HFF-Myc (cell line): ENCODE measurements around the gene ATP2C1.

Source experiments
- DNase-seq: peaks from one replicate; pipeline ENCODE4 v3.0.0-alpha.2; 2011; ENCODE audit warnings: low read depth; ENCODE audit errors: extremely low read depth
- H3K4me3 ChIP-seq: replicated peaks from 2 replicates; pipeline ENCODE4 v1.5.1; 2011; ENCODE audit warnings: low read depth, mild to moderate bottlenecking, control low read depth, low read length
- CTCF ChIP-seq: IDR thresholded peaks from 2 replicates; pipeline ENCODE4 v1.5.1; 2012; ENCODE audit warnings: mild to moderate bottlenecking, low read depth, low read length, control low read depth; ENCODE audit errors: missing control alignments

Gene ATP2C1

DNA sequence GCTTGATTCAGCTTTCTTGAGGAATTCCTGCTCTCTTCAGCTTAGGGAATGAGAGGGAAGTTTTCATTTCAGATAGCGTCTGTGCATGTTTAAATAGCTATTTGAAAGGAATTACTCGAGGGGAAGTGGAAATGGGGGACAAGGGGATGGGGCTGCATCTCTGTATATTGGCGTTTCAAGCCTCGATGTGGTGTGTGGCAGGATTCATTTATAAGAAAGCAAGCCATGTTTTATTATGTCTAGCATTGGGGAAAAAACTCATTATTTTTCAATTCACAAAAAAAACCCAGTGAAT, 1.0 kb downstream of the ATP2C1 start:
- DNase-seq, result no peak
- no peak for TF ChIP-seq CTCF
- H3K4me3 ChIP-seq, result peak overlapping the region; percentile 64

DNA sequence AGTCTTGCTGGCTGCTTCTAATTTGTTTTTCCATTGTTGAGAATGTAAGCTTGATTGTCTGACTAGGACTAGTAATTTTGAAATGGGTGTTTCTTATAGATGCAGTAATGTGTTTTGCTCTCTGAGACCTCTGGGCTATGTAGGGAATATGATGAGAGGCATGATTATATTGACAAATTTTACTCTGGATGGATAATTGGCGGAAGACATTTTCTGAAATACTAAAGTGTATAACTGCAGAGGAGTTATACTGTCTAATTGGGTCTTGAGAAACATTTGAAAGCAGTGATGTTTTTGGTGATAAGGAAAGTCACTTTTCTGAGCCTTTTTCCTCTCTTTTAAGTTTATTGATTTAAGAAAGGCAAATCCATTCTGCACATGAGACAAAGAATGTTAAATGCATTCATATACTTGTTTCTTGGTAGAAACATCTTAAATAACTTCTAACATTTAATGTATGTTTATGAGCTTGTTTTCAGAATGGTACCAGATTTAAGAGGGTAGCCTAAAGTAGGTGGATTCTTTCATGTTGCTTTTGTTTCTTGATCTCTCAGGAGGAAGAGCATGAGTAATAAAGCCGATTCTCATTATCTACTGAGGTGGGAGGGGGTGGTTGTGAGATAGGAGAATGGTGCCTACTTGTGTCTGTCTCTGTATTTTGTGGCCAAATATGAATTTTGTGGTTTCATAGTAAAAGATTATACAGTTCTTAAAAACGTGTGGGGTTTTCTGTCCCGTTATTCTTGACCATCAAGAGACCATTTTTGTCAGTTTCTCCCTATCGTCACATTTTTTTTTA, 2.0 kb downstream of the ATP2C1 start:
- TF ChIP-seq CTCF, result no peak
- H3K4me3 ChIP-seq, result peak overlapping the region; percentile 64
- no peak for DNase-seq

GRCh38 chr3:130897316-130897715, 3.4 kb downstream of the ATP2C1 start:
- no peak for DNase-seq
- TF ChIP-seq CTCF, result no peak

GRCh38 chr3:130900959-130901358, 7.1 kb downstream of the ATP2C1 start:
- no peak overlapping the region for H3K4me3 ChIP-seq
- no peak for DNase-seq
- no peak for TF ChIP-seq CTCF

More at GRCh38 chr3:130897316-130897715, 3.4 kb downstream of the ATP2C1 start:
- no peak overlapping the region for H3K4me3 ChIP-seq

- DNase-seq, result no peak
- no peak for TF ChIP-seq CTCF
- no peak overlapping the region for H3K4me3 ChIP-seq
These were observed 7.8 kb downstream of the ATP2C1 start for GRCh38 chr3:130901463-130902204.

- no peak for TF ChIP-seq CTCF
- H3K4me3 ChIP-seq, result no peak overlapping the region
- DNase-seq, result no peak
These were observed 9.6 kb downstream of the ATP2C1 start for GRCh38 chr3:130903412-130903908.
